Caco-2 (cell line): ENCODE data around the gene CLCF1. TPM values are rescaled to one million over a fixed set of nuclear protein-coding genes. Genes with fewer than 3 reads are reported as not detected.

Source experiments
- BruUV-seq: library from RNA; stranded (reverse); fragments of 400-500 nt; replicated peaks from 2 replicates; lab custom pipeline; 2021; lab: Mats Ljungman, UMichigan
- CTCF ChIA-PET: fragments of 300-600 bp; sonication (Branson Sonifier 250); formaldehyde crosslinking; loops from one replicate; lab custom pipeline; 2022; ENCODE audit warnings: antibody characterized with exemption; lab: Charles Lee
- POLR2A ChIA-PET: fragments of 300-600 bp; sonication (Branson Sonifier 250); formaldehyde crosslinking; loops from one replicate; lab custom pipeline; 2022; ENCODE audit warnings: antibody characterized with exemption; lab: Charles Lee
- DNase-seq, 2 experiments: peaks; one replicate each; pipeline versions ENCODE4 v3.0.0 to v3.0.0-alpha.2; 2020 to 2022
- H3K27me3 ChIP-seq: replicated peaks from 2 replicates; pipeline ENCODE4 v1.6.0; 2011; ENCODE audit warnings: low read length; ENCODE audit not compliant: control insufficient read depth, insufficient read depth
- H3K36me3 ChIP-seq: 2 replicates; pipeline ENCODE4 v1.5.1; 2011; ENCODE audit warnings: low read length; ENCODE audit not compliant: control insufficient read depth, insufficient read depth
- H3K4me1 ChIP-seq: fragments of 250-450 bp; sonication (Bioruptor Pico); 2 replicates; pipeline ENCODE4 v1.5.1; 2020; ENCODE audit warnings: mild to moderate bottlenecking
- H3K4me3 ChIP-seq: 2 replicates; pipeline ENCODE4 v1.5.1; 2011; ENCODE audit warnings: low read depth, mild to moderate bottlenecking, control low read depth, low read length
- H3K9me3 ChIP-seq: fragments of 250-450 bp; sonication (Bioruptor Pico); 2 replicates; pipeline ENCODE4 v1.5.1; 2020; ENCODE audit warnings: mild to moderate bottlenecking, moderate library complexity
- H3K27ac Mint-ChIP-seq: one replicate; pipeline ENCODE4 v1.8.0; 2022; ENCODE audit warnings: mixed read lengths; ENCODE audit not compliant: unreplicated experiment
- H3K27me3 Mint-ChIP-seq: one replicate; pipeline ENCODE4 v1.8.0; 2022; ENCODE audit warnings: mixed read lengths; ENCODE audit not compliant: insufficient read depth, unreplicated experiment
- H3K36me3 Mint-ChIP-seq: one replicate; pipeline ENCODE4 v1.8.0; 2022; ENCODE audit warnings: mild to moderate bottlenecking, mixed read lengths; ENCODE audit not compliant: insufficient read depth, unreplicated experiment
- H3K4me1 Mint-ChIP-seq: one replicate; pipeline ENCODE4 v1.8.0; 2022; ENCODE audit warnings: low read depth, mixed read lengths; ENCODE audit not compliant: unreplicated experiment
- H3K4me3 Mint-ChIP-seq: one replicate; pipeline ENCODE4 v1.8.0; 2022; ENCODE audit warnings: mild to moderate bottlenecking, moderate library complexity, mixed read lengths; ENCODE audit not compliant: unreplicated experiment
- H3K9me3 Mint-ChIP-seq: one replicate; pipeline ENCODE4 v1.8.0; 2022; ENCODE audit warnings: mixed read lengths; ENCODE audit not compliant: unreplicated experiment
- intact Hi-C: fragments of 100-400 bp; cut with micrococcal nuclease; formaldehyde crosslinking; loops from one replicate; pipeline ENCODE4 v1.10.0; 2022; ENCODE audit not compliant: unreplicated experiment
- total RNA-seq: library from RNA; stranded (reverse); gene quantifications from 2 replicates; pipeline ENCODE4 v1.2.3, GENCODE V29; 2022
- TF ChIP-seq, protein P1 (sequence below), 2 experiments: fragments of 200-600 bp in 1 of 2; IDR thresholded peaks; 1 replicate in 1 of 2; 2 replicates in 1 of 2; pipeline versions ENCODE4 v1.5.1 to v1.8.0; 2011 to 2022; ENCODE audit warnings: antibody characterized with exemption in 1 of 2, control low read depth in 1 of 2, inconsistent platforms in 1 of 2, low read depth in 1 of 2, low read length in 1 of 2, mild to moderate bottlenecking in 1 of 2, moderate library complexity in 1 of 2; ENCODE audit not compliant: insufficient read depth in 1 of 2, severe bottlenecking in 1 of 2, unreplicated experiment in 1 of 2

The CLCF1 gene
- total RNA-seq, 1 experiment from 2014 or later: 4.5 TPM

DNA sequence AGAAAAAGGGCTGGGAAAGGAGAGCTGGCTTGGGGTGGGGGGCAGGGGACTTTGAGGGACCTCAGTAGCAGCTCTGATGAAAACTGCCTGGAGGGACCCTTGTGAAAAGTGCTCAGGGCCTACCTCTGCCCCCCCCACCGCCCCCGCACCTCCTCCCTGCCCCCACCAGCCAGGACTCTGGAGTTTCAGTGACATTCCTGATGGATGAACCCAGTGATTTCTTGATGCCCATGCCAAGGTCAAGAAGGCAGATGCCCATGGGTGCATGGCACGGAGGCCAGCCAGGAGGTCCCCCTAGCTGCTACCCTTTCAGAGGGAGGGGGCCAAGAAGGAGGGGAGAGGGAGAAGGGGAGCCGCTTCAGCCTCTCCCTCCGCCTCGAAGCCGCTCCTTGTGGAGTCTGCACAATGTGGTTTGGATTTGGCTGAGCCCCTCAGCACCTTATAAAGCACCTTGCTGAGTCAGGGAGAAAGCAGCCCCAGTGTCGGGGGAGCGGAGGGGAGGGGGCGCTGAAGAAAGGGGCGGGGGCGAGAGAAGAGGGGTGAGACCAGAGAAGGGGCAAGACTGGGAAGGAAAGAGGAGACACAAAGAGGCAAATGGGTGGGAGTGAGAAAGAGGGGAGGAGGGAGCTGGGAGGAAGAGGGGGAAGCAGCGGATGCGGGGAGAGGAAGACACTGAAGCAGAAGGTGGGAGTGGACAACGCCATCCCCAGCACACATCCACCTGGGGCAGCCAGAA, 2.1 kb upstream of the CLCF1 start:
- peaks cover 40% of the 10 kb centered on the region for H3K4me1 ChIP-seq
- H3K27me3 ChIP-seq: no peaks in the 10 kb centered on the region
- Mint-ChIP-seq H3K27me3 (no peaks in the 10 kb centered on the region), H3K4me3 (no peak overlapping the region), H3K36me3 (peaks cover 8% of the 10 kb centered on the region), H3K4me1 (no peaks in the 10 kb centered on the region), H3K27ac (no peak overlapping the region), H3K9me3 (no peaks in the 10 kb centered on the region)
- no TSS peak for BruUV-seq
- H3K36me3 ChIP-seq: no peaks in the 10 kb centered on the region
- DNase-seq: no peak
- intact Hi-C loops: no loop called here
- POLR2A ChIA-PET: interaction anchor here (0.6 to 1.1 kb wide), 3 partner anchors 16 to 106 kb away, joined by 3 to 13 read pairs (median 7); partner anchors contain the start of gene RAD9A
- TF ChIP-seq, protein P1, sequence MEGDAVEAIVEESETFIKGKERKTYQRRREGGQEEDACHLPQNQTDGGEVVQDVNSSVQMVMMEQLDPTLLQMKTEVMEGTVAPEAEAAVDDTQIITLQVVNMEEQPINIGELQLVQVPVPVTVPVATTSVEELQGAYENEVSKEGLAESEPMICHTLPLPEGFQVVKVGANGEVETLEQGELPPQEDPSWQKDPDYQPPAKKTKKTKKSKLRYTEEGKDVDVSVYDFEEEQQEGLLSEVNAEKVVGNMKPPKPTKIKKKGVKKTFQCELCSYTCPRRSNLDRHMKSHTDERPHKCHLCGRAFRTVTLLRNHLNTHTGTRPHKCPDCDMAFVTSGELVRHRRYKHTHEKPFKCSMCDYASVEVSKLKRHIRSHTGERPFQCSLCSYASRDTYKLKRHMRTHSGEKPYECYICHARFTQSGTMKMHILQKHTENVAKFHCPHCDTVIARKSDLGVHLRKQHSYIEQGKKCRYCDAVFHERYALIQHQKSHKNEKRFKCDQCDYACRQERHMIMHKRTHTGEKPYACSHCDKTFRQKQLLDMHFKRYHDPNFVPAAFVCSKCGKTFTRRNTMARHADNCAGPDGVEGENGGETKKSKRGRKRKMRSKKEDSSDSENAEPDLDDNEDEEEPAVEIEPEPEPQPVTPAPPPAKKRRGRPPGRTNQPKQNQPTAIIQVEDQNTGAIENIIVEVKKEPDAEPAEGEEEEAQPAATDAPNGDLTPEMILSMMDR (IDR thresholded peaks at IDR 0.05; ENCODE audit: insufficient read depth in 1 of 2, low read depth in 1 of 2, low read length in 1 of 2, severe bottlenecking in 1 of 2, unreplicated experiment in 1 of 2): no peak
- CTCF ChIA-PET: interaction anchor here (0.7 to 21.4 kb wide), 4 partner anchors 14 to 178 kb away, joined by 3 to 775 read pairs (median 6); partner anchors contain the start of gene POLD4
- no peak overlapping the region for H3K4me3 ChIP-seq
- no peaks in the 10 kb centered on the region for H3K9me3 ChIP-seq

GRCh38 chr11:67374571-67375281, 1.3 kb upstream of the CLCF1 start:
- BruUV-seq: TSS peak; percentile 82
- Histone ChIP-seq H3K4me3 (peak overlapping the region; percentile 86), H3K27me3 (no peaks in the 10 kb centered on the region), H3K36me3 (no peaks in the 10 kb centered on the region), H3K4me1 (peaks cover 38% of the 10 kb centered on the region), H3K9me3 (no peaks in the 10 kb centered on the region)
- Mint-ChIP-seq H3K9me3 (no peaks in the 10 kb centered on the region), H3K4me3 (peak overlapping the region; percentile 95), H3K36me3 (peaks cover 8% of the 10 kb centered on the region), H3K4me1 (no peaks in the 10 kb centered on the region), H3K27me3 (no peaks in the 10 kb centered on the region), H3K27ac (peak overlapping the region; percentile 83)
- DNase-seq: no peak
- CTCF ChIA-PET: interaction anchor here (0.7 to 21.4 kb wide), 14 partner anchors 8 to 177 kb away, joined by 3 to 775 read pairs (median 10); partner anchors contain the start of genes AIP, POLD4, PPP1CA and RAD9A
- POLR2A ChIA-PET: interaction anchor here (0.6 to 2.1 kb wide), 14 partner anchors 17 to 936 kb away, joined by 3 to 31 read pairs (median 7); partner anchors contain the start of genes GRK2, POLD4, PPP1CA and RAD9A
- intact Hi-C loops: loop anchor here (1.0 kb wide), 3 partner anchors 17 to 28 kb away; no protein-coding TSS in a partner anchor
- TF ChIP-seq, protein P1 (IDR thresholded peaks at IDR 0.05; ENCODE audit: insufficient read depth in 1 of 2, low read depth in 1 of 2, low read length in 1 of 2, severe bottlenecking in 1 of 2, unreplicated experiment in 1 of 2): no peak
